ENCODE results near the gene LRBA.

LRBA gene

GRCh38 chr4:150934022-150934421 is 81.1 kb downstream of the LRBA start:
- Histone ChIP-seq H3K4me1 (ENCODE audit: control insufficient read depth, low read length) (no peaks in the 10 kb centered on the region), H3K9me3 (ENCODE audit: control insufficient read depth, insufficient read depth, low read length) (no peaks in the 10 kb centered on the region), H3K27me3 (ENCODE audit: control insufficient read depth, low read length) (no peaks in the 10 kb centered on the region), H3K4me3 (ENCODE audit: low read length) (no peak overlapping the region), H3K36me3 (ENCODE audit: control insufficient read depth, low read length) (no peaks in the 10 kb centered on the region), H3K9me2 (replicated peaks; ENCODE audit: control insufficient read depth, low read length) (no peaks in the 10 kb centered on the region), H3K27ac (ENCODE audit: low read depth, low read length) (no peak overlapping the region), H3F3A (ENCODE audit: control insufficient read depth, insufficient read depth) (0 out of 2 replicates have a peak, but pooled peaks cover 5% of the 10 kb centered on the region), H4K20me1 (ENCODE audit: control insufficient read depth, insufficient read depth, low read depth, low read length) (no peaks in the 10 kb centered on the region), H3K79me2 (ENCODE audit: control insufficient read depth, low read length) (peaks cover 36% of the 10 kb centered on the region), H3K4me2 (ENCODE audit: low read length) (no peak overlapping the region)
- TF ChIP-seq CTCF (IDR thresholded peaks at IDR 0.05; ENCODE audit: low read depth, low read length, poor library complexity, severe bottlenecking): no peak
- no peak for TF ChIP-seq EZH2phosphoT487 (IDR thresholded peaks at IDR 0.05; ENCODE audit: borderline replicate concordance, low read length)

GRCh38 chr4:150931796-150932195 is 83.3 kb downstream of the LRBA start:
- Histone ChIP-seq H3K9me3 (ENCODE audit: control insufficient read depth, insufficient read depth, low read length) (no peaks in the 10 kb centered on the region), H3K79me2 (ENCODE audit: control insufficient read depth, low read length) (peaks cover 28% of the 10 kb centered on the region), H3K4me3 (ENCODE audit: low read length) (no peak overlapping the region), H3K27me3 (ENCODE audit: control insufficient read depth, low read length) (no peaks in the 10 kb centered on the region), H3K36me3 (ENCODE audit: control insufficient read depth, low read length) (peaks cover 3% of the 10 kb centered on the region; the same call in 1 of the 2 replicates), H3K9me2 (replicated peaks; ENCODE audit: control insufficient read depth, low read length) (no peaks in the 10 kb centered on the region), H3F3A (ENCODE audit: control insufficient read depth, insufficient read depth) (0 out of 2 replicates have a peak, but pooled peaks cover 5% of the 10 kb centered on the region), H3K4me1 (ENCODE audit: control insufficient read depth, low read length) (no peaks in the 10 kb centered on the region), H3K27ac (ENCODE audit: low read depth, low read length) (no peak overlapping the region), H4K20me1 (ENCODE audit: control insufficient read depth, insufficient read depth, low read depth, low read length) (no peaks in the 10 kb centered on the region), H3K4me2 (ENCODE audit: low read length) (no peak overlapping the region)
- no peak for TF ChIP-seq EZH2phosphoT487 (IDR thresholded peaks at IDR 0.05; ENCODE audit: borderline replicate concordance, low read length)
- TF ChIP-seq CTCF (IDR thresholded peaks at IDR 0.05; ENCODE audit: low read depth, low read length, poor library complexity, severe bottlenecking): no peak

- Histone ChIP-seq H3K4me2 (ENCODE audit: low read length) (no peak overlapping the region), H3K4me1 (ENCODE audit: control insufficient read depth, low read length) (no peaks in the 10 kb centered on the region), H3K9me2 (replicated peaks; ENCODE audit: control insufficient read depth, low read length) (no peaks in the 10 kb centered on the region), H3K36me3 (ENCODE audit: control insufficient read depth, low read length) (peaks cover 3% of the 10 kb centered on the region; the same call in 1 of the 2 replicates), H3K9me3 (ENCODE audit: control insufficient read depth, insufficient read depth, low read length) (no peaks in the 10 kb centered on the region), H3K4me3 (ENCODE audit: low read length) (no peak overlapping the region), H3K79me2 (ENCODE audit: control insufficient read depth, low read length) (peaks cover 21% of the 10 kb centered on the region), H3K27me3 (ENCODE audit: control insufficient read depth, low read length) (no peaks in the 10 kb centered on the region), H3F3A (ENCODE audit: control insufficient read depth, insufficient read depth) (0 out of 2 replicates have a peak, but pooled peaks cover 1% of the 10 kb centered on the region), H3K27ac (ENCODE audit: low read depth, low read length) (no peak overlapping the region), H4K20me1 (ENCODE audit: control insufficient read depth, insufficient read depth, low read depth, low read length) (no peaks in the 10 kb centered on the region)
- no peak for TF ChIP-seq EZH2phosphoT487 (IDR thresholded peaks at IDR 0.05; ENCODE audit: borderline replicate concordance, low read length)
- TF ChIP-seq CTCF (IDR thresholded peaks at IDR 0.05; ENCODE audit: low read depth, low read length, poor library complexity, severe bottlenecking): no peak
Observed at GRCh38 chr4:150931005-150931404, 84.1 kb downstream of the LRBA start.
